GM12865 (cell line): ENCODE measurements around the gene THEMIS.
"Not testable (repeated sequence)": the region's sequence is repeated elsewhere in the genome, so short reads cannot be mapped to it uniquely, and the experiment has no call there.

Source experiments
- DNase-seq: peaks from one replicate; pipeline ENCODE4 v3.0.0; 2010; ENCODE audit warnings: low read depth
- H3K4me3 ChIP-seq: 2 replicates; pipeline ENCODE4 v1.5.1; 2011; ENCODE audit warnings: mild to moderate bottlenecking, low read depth, low read length, control low read depth
- TF ChIP-seq, protein P1 (sequence below): IDR thresholded peaks from 2 replicates; pipeline ENCODE4 v1.5.1; 2011; ENCODE audit warnings: low read length, control low read depth, low read depth, inconsistent platforms; ENCODE audit not compliant: insufficient read depth; ENCODE audit errors: missing control alignments

The THEMIS gene

DNA sequence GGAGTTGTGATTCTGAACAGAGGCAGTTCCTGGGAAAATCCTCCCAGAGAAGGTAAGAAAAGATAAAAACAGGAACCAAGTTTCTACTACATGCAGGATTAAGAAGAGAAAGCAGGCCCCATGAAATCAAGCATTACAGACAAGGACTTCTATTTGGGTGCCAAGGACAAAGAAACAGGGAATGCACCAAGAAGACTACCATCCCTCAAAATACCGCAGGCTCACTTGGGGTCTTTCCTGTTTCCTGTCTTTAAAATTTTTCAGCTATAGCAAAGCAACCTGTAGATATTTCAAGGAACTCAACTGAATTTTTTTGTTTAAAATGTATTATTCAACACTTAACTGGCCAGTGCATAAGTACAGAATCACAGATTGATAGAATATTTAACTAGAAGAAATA, 107.5 kb downstream of the THEMIS start:
- H3K4me3 ChIP-seq: no peak overlapping the region
- TF ChIP-seq, protein P1, sequence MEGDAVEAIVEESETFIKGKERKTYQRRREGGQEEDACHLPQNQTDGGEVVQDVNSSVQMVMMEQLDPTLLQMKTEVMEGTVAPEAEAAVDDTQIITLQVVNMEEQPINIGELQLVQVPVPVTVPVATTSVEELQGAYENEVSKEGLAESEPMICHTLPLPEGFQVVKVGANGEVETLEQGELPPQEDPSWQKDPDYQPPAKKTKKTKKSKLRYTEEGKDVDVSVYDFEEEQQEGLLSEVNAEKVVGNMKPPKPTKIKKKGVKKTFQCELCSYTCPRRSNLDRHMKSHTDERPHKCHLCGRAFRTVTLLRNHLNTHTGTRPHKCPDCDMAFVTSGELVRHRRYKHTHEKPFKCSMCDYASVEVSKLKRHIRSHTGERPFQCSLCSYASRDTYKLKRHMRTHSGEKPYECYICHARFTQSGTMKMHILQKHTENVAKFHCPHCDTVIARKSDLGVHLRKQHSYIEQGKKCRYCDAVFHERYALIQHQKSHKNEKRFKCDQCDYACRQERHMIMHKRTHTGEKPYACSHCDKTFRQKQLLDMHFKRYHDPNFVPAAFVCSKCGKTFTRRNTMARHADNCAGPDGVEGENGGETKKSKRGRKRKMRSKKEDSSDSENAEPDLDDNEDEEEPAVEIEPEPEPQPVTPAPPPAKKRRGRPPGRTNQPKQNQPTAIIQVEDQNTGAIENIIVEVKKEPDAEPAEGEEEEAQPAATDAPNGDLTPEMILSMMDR: no peak
- no peak for DNase-seq

- DNase-seq: no peak
- H3K4me3 ChIP-seq: no peak overlapping the region
- TF ChIP-seq, protein P1: no peak
Measured at GRCh38 chr6:127792616-127793015, 108.2 kb downstream of the THEMIS start.

GRCh38 chr6:127791779-127792528, 108.9 kb downstream of the THEMIS start:
- no peak overlapping the region for H3K4me3 ChIP-seq
- DNase-seq: no peak
- TF ChIP-seq, protein P1: no peak

DNA sequence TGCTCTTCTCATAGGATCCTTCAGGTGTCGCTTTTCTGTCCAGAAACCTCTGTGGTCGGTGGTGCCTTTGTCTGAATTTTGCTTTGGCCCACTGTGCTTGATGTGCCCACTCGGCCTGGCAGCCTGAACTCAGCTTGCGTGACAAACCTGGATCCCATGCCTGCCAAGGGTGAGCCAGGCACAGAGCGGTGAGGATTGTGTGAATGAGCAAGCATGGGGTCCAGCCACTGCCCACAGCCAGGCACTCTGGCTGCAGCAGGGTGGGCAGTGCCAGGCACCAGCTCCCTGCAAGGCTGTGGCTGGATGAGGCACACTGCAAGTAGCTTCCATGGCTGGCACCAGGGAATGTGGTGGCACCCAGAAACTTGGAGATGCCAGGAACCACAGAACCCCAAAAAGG, 110.3 kb downstream of the THEMIS start:
- H3K4me3 ChIP-seq: no peak overlapping the region
- DNase-seq: no peak
- TF ChIP-seq, protein P1: no peak

DNA sequence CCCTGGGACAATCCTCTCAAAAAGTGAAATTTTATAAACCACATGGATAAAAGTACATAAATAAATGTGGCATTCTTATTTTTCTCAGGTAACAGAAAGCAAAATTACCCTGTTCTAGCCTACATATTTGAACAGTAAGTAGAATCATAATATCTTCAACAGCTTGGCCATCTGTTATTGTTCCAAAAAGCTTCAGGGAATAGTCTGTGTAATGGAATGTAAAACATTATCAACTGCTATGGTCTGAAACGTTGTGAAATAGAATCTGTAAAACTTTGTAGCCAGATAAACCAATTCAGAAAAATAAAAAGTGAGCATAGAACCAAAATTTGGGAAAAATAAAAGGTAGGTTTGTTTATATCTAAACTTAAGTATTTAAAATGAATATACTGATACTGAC, 114.7 kb downstream of the THEMIS start:
- TF ChIP-seq, protein P1: no peak
- no peak overlapping the region for H3K4me3 ChIP-seq
- DNase-seq: no peak

- no peak for DNase-seq
- TF ChIP-seq, protein P1: no peak
- no peak overlapping the region for H3K4me3 ChIP-seq
Measured at GRCh38 chr6:127784468-127784867, 116.4 kb downstream of the THEMIS start.

DNA sequence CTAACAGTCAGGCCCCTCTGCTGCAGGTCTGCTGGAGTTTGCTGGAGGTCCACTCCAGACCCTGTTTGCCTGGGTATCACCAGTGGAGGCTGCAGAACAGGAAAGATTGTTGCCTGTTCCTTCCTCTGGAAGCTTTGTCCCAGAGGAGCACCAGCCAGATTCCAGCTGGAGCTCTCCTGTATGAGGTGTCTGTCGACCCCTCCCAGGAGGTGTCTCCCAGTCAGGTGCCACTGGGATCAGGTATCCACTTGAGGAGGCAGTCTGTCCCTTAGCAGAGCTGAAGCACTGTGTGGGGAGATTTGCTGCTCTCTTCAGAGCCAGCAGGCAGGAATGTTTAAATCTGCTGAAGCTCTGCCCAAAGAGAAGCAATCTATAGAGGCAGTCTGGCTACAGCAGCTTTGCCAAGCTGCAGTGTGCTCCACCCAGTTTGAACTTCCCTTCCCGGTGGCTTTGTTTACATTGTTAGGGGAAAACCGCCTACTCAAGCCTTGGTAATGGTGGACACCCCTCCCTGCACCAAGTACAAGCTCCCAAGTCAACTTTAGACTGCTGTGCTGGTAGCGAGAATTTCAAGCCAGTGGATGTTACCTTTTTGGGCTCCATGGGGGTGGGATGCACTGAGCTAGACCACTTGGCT, 119.1 kb downstream of the THEMIS start:
- H3K4me3 ChIP-seq, DNase-seq: not testable (repeated sequence)
